LoVo (cell line): ENCODE data around the gene PIK3R3.

ENCODE experiments used
- DNase-seq: peaks from one replicate; pipeline ENCODE4 v3.0.0-alpha.2; 2016; ENCODE audit warnings: low spot score

The PIK3R3 gene

GRCh38 chr1:46157916-46158311 lies 25.5 kb upstream of the PIK3R3 start:
- DNase-seq, result no peak

GRCh38 chr1:46153732-46154131 lies 21.3 kb upstream of the PIK3R3 start:
- no peak for DNase-seq

DNA sequence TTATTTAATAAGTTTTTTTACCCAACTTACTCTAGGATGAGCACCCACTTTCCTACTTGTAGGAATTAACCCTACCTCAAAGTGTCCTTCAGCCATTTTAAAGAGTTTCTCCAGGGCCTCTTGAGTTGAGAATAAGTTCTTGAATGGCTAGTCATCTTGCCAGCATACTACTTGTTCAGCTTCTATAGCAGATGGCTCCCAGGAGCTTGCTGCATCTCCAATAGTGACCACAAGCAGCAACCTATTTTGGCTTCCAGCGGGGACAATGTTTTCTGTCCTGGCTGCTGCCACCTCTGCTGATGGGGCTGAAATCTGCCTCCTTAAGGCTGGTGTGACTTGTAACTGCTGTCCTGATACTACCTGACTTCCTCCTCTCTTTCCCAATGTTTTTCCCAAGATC lies 20.8 kb upstream of the PIK3R3 start:
- DNase-seq, result no peak

DNA sequence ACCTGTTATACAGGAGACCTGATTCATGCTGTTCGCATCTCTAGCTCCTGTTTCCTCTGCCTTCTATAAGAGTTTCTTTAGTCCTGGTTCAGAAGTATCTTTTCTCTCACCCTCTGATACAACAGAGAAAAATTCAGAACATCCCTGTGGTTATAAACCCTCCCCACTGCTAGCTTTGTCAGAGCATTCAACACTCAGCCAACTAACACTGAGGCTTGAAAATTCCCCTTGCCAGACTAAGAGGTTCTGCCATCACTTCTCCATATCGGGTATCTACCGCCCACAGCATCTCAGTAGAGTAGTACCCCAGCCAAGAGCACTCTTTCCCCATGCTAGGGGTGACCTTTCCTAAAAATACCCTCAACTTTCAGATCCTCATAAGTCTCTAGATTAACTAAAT lies 19.6 kb upstream of the PIK3R3 start:
- no peak for DNase-seq

- no peak for DNase-seq
Measured at GRCh38 chr1:46150085-46150484, 17.7 kb upstream of the PIK3R3 start.

GRCh38 chr1:46148318-46148717 lies 15.9 kb upstream of the PIK3R3 start:
- DNase-seq, result no peak

DNA sequence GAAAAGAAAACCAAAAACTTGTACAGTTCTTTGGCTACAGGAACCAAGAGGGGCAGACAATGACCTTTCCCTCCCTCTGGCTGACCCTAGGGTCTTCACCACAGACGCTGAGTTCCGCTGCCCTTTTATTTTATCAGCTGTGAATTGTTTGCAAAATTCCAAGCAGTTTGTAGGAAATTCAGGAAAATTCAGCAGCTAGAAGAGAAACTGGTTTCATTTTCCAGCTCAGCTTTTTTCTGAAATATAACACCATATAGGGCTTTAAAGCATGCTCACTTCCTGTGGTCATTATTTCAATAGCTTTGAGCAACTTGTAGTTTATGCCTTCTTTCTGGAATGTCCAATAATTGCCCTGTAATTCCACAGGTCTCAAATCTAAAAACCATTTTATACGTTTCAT lies 5.5 kb upstream of the PIK3R3 start:
- no peak for DNase-seq

DNA sequence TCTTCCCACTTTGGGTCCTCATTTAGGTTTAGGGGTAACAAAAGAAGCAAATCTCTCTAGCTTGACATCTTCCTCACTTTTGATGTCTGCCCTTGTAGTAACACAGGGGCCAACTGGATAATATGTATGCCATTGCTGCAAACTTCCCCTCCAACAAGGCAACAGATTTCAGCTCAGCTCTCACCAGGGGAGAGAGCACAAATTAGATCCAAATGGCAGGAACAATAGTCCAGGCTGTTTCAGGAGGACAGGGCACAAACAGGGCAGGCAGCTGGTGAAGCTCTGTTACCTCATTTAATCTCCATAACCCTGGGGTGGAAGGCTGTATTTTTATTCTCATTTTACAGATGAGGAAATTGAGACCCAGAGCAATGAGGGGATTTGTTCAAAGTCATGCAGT lies 4.3 kb upstream of the PIK3R3 start:
- DNase-seq, result no peak

GRCh38 chr1:46134660-46135331 lies 2.4 kb upstream of the PIK3R3 start:
- peak; percentile 54 for DNase-seq

DNA sequence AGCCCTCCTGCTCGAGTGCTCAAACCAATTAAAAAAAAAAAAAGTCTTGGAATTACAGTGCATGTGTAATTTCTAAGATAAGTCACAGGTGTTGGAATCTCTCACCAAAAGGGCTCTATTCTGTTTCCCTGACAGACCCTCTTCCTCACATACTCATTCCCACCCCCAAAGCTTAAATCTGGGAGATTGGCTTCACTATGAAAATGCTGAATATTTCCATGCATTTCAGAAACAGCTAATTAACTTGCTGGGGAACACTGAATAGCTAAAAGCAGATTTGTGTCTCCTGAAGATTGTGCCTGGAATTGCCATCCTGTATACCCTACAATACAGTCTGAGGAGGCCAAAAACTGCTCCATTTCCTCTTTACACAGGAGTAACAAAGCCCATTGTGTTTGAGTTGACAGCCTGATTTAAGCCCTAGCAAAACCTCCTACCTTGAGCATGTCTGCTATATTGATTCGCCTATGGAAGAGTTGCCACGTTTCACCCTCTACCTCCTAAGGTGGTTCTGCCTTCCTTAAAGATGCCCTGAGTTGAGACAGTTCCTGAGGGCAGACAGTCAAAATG lies 1.4 kb upstream of the PIK3R3 start:
- DNase-seq, result no peak

DNA sequence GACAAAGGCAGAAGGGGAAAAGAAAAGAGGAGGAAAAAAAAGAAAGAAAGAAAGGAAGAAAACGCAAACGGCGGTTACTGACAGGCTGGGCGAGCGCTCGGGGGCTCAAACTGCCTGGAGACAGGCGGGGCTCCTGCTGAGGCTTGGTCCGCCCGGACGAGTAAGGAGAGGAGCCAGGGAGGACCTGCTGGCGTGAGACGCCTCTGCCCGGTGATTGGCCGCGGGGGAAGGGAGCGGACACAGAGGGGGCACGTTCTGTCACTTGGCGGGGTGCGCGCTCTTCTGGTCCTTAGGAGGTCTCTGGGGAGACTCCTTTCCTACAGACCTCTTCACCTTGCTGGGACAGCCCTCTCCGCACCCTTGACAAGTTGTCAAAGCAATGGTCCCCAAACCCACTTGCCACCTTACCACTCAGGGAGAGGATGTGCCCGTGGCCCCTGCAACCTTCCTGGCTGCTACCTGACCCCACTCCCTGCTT lies 791 bp upstream of the PIK3R3 start:
- no peak for DNase-seq

DNA sequence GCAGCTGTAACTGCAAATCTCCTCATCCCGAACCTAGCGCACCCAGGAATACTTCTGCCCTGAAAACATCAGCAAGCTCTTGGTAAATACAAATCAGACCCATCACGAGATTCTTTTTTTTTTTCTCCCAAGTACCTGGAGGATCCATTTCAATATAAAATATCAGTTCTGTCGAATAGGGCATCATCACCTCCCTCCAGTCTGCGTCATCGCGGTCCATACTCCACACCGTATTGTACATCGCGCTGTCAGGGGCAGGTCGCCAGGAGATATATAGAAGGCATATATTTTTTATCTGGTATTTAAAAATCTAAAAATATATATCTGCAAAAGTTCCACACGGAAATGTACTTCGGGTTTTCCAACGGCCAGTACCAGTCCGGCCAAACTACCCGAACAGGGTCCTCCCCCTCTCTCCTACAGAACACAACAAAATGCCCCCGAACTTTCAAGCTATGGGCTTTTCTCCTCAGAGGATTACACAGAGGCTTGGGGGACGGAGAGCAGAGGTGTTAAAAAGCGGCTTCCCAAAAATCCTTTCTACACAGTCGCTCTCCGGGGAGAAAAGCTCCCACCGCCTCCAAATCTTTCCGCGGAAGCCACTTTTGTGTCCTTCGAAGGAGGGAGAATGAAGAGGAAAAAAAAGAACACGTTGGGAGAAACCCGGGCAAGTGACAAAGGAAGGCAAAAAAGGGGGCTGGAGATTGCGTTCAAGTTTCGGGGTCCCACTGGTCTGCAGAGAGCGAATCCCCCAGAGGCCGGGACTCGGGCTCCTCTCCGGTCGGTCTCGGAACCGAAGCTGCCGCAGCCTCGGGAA lies 509 bp downstream of the PIK3R3 start:
- DNase-seq, result peak; percentile 36

DNA sequence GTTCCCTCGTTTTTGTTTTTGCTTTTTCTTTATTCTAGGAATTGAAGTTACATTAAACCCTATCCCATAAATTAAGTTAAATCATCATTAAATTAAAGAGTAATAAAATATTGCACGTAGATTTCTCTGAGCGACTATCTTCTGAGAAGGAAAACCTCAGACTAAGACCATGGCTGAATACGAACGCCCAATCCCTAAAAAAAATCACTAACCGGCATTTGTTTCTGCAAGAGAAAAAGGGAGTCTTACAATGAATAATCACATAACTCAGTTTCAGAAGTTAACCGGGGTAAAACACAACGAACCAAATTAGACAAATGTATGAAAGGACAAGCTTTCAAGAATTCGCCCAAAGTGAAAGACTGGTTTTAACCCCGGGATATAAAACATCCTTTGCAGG lies 1.3 kb downstream of the PIK3R3 start:
- no peak for DNase-seq

DNA sequence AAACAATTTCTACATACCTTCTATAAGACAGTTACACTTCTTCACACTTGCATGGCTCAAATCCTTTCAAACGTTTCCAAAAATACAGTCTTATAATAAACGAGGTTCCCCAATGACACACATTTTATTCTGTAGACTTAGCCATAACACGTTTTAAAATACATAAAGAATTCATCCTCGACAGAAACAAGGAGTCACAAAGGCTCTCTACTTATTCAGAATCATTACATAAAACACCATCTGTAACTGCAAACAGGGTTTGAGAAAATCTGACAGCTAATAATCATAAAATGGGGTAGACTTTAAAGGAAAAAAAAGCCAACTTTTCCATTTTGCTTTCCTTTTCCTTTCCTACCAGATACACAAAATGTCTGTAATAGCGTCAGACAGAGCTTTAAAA lies 1.8 kb downstream of the PIK3R3 start:
- no peak for DNase-seq

DNA sequence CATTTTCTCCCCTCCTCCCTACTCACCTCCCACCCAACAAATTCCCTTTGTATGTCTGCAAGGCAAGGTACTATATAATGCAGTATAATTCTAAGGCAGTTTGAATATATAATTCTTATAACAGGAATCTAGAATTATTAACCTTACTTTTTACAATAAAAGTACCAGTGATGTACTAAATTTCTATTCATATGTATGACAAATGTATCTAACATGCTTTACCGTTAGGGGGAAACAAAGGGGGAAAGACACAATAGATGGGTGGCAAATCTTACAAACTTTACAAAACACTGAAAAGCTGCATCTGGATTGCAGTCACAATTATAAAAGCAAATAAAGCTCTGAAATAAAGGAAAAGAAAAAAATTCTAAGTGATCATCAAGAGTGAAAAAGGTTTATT lies 2.3 kb downstream of the PIK3R3 start:
- no peak for DNase-seq

- peak; percentile 29 for DNase-seq
Measured at GRCh38 chr1:46128344-46128743, 4.1 kb downstream of the PIK3R3 start.

GRCh38 chr1:46118856-46119255 lies 13.6 kb downstream of the PIK3R3 start:
- DNase-seq, result no peak

- DNase-seq, result no peak
Measured at GRCh38 chr1:46117810-46118494, 14.5 kb downstream of the PIK3R3 start.

- DNase-seq, result no peak
Measured at GRCh38 chr1:46114925-46115603, 17.4 kb downstream of the PIK3R3 start.

DNA sequence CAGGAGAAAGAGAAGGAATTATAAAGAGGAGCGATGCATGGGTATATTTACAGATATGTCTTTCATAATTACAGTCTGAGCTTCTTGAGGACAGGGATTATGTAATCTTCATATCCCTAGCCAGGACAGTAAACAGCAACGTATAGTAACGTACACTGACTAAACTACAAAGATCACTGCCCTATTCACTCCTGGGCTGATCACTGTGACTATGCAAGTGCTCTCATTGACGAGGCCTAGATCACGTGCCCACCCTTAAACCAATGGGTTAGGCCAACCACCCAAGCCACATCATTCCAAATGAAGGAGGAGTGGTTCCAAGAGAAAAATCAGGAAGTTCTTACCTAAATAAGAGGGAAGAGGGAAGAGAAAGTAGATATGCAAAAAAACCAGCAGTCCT lies 18.5 kb downstream of the PIK3R3 start:
- no peak for DNase-seq

GRCh38 chr1:46112108-46112507 lies 20.3 kb downstream of the PIK3R3 start:
- no peak for DNase-seq

DNA sequence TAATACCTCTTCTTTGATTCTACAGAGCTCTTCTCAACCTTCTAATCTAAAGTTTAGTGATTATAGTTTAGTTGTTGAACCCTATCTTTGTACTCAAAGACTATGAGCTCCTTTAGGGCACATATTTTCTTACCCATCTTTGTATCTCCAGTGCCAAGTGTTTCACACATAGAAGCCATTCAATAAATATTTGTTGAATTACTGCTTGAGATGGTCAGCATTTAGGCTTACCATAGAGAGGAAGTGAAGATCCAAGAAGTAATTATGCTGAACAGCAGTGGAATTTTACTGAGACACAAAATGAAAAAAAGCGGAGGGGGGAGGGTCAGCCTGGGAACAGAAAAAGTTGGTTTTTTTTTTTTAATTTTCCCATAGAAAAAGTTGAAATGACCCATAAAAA lies 21.9 kb downstream of the PIK3R3 start:
- no peak for DNase-seq
